OCI-LY3 (cell line): ENCODE data around the gene ENPP1.
"Not testable (repeated sequence)": the region's sequence is repeated elsewhere in the genome, so short reads cannot be mapped to it uniquely, and the experiment has no call there.

ENCODE experiments used
- H2AFZ ChIP-seq: fragments of 200-600, 300-600 bp; shearing (Covaris generic); 2 replicates; pipeline ENCODE4 v1.6.0; 2014; ENCODE audit warnings: antibody characterized with exemption, low read depth, low read length
- H3K27ac ChIP-seq: fragments of 200-600, 300-600 bp; sonication (generic); 2 replicates; pipeline ENCODE4 v1.5.1; 2014; ENCODE audit warnings: mild to moderate bottlenecking, low read length, moderate library complexity, mixed read lengths
- H3K27me3 ChIP-seq: fragments of 200-600, 300-600 bp; sonication (generic); 2 replicates; pipeline ENCODE4 v1.6.1; 2014; ENCODE audit warnings: low read depth, low read length, mixed read lengths
- H3K36me3 ChIP-seq: fragments of 200-600, 300-600 bp; sonication (generic); replicated peaks from 2 replicates; pipeline ENCODE3; 2014; ENCODE audit warnings: low read depth, low read length, mixed read lengths
- H3K4me1 ChIP-seq: fragments of 300-600, 200-600 bp; sonication (generic); 2 replicates; pipeline ENCODE4 v1.6.1; 2014; ENCODE audit warnings: low read length, mixed read lengths
- H3K4me2 ChIP-seq: fragments of 200-600, 300-600 bp; sonication (generic); 2 replicates; pipeline ENCODE4 v1.6.1; 2014; ENCODE audit warnings: low read length, mixed read lengths
- H3K4me3 ChIP-seq: fragments of 300-600, 200-600 bp; sonication (generic); 2 replicates; pipeline ENCODE4 v1.5.1; 2014; ENCODE audit warnings: antibody characterized with exemption, mild to moderate bottlenecking, low read length, moderate library complexity
- H3K79me2 ChIP-seq: fragments of 300-600, 200-600 bp; shearing (Covaris generic); 2 replicates; pipeline ENCODE4 v1.6.1; 2014; ENCODE audit warnings: mild to moderate bottlenecking, low read length, mixed read lengths
- H3K9ac ChIP-seq: fragments of 300-600, 200-600 bp; shearing (Covaris generic); 2 replicates; pipeline ENCODE4 v1.6.0; 2014; ENCODE audit warnings: mild to moderate bottlenecking, low read length, moderate library complexity
- H3K9me3 ChIP-seq: fragments of 200-600, 300-600 bp; shearing (Covaris generic); 2 replicates; pipeline ENCODE4 v1.6.1; 2014; ENCODE audit warnings: low read length, mixed read lengths; ENCODE audit not compliant: insufficient read depth
- H4K20me1 ChIP-seq: fragments of 200-600, 300-600 bp; sonication (generic); 2 replicates; pipeline ENCODE4 v1.6.1; 2016; ENCODE audit warnings: low read length, mixed read lengths; ENCODE audit not compliant: insufficient read depth
- CTCF ChIP-seq: fragments of 200-600, 300-600 bp; sonication (generic); IDR thresholded peaks from 2 replicates; pipeline ENCODE4 v1.5.1; 2014; ENCODE audit warnings: antibody characterized with exemption, low read length, low read depth
- EZH2phosphoT487 ChIP-seq: fragments of 200-600 bp; shearing (Covaris generic); IDR thresholded peaks from 2 replicates; pipeline ENCODE4 v1.6.1; 2018; ENCODE audit warnings: antibody characterized with exemption, mixed run types, low read depth

Gene ENPP1

GRCh38 chr6:131897050-131897435 lies 89.2 kb downstream of the ENPP1 start:
- Histone ChIP-seq H3K27me3 (no peaks in the 10 kb centered on the region), H3K36me3 (no peaks in the 10 kb centered on the region), H3K4me1 (no peaks in the 10 kb centered on the region), H4K20me1 (no peaks in the 10 kb centered on the region), H3K4me2 (no peak overlapping the region), H3K9me3 (no peaks in the 10 kb centered on the region), H3K79me2 (no peaks in the 10 kb centered on the region), H3K9ac (no peak overlapping the region), H2AFZ (no peak overlapping the region), H3K27ac (no peak overlapping the region), H3K4me3 (no peak overlapping the region)
- TF ChIP-seq EZH2phosphoT487 (no peak), CTCF (no peak)

DNA sequence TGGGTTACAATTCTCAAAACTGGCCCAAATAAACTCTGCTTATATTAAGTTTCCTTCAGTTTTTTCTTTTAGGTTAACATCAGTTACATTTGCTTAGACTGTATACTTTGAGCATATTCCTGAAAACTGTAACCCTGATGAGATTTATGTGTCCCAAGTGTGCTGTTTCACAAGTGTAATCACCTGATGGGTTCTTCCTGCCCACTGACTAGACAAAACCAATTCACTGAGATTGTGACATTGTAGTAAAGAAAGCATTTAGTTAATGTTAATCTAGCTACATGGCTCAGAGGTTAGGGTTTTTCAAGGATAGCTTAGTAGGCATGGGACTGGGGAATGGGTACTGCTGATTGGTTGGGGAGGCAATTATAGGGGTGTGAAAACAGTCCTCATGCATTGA lies 89.8 kb downstream of the ENPP1 start:
- Histone ChIP-seq H3K9me3 (no peaks in the 10 kb centered on the region), H3K9ac (no peak overlapping the region), H3K36me3 (no peaks in the 10 kb centered on the region), H3K4me2 (no peak overlapping the region), H3K79me2 (no peaks in the 10 kb centered on the region), H3K4me3 (no peak overlapping the region), H3K27me3 (no peaks in the 10 kb centered on the region), H4K20me1 (no peaks in the 10 kb centered on the region), H3K4me1 (no peaks in the 10 kb centered on the region), H3K27ac (no peak overlapping the region), H2AFZ (no peak overlapping the region)
- TF ChIP-seq EZH2phosphoT487 = no peak
- TF ChIP-seq CTCF = no peak

DNA sequence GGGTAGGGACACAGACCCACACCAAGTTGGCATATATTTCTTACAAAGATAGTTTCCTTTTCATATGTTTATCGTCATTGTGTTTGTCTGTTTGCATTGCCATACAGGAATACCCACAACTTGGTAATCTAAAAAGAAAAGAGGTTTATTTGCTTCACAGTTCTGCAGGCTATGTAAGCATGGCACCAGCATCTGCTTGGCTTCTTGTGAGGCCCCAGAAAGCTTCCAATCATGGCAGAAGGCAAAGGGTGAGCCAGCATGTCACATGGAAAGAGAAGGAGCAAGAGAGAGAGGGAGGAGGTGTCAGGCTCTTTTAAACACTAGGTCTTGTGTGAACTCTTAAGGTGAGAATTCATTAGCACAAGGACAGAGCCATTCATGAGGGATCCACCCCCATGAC lies 90.9 kb downstream of the ENPP1 start:
- Histone ChIP-seq H2AFZ (no peak overlapping the region), H3K9me3 (no peaks in the 10 kb centered on the region), H3K4me2 (no peak overlapping the region), H3K9ac (no peak overlapping the region), H3K4me3 (no peak overlapping the region), H3K27ac (no peak overlapping the region), H3K27me3 (no peaks in the 10 kb centered on the region), H3K4me1 (no peaks in the 10 kb centered on the region), H3K36me3 (no peaks in the 10 kb centered on the region), H3K79me2 (no peaks in the 10 kb centered on the region), H4K20me1 (no peaks in the 10 kb centered on the region)
- no peak for TF ChIP-seq EZH2phosphoT487
- TF ChIP-seq CTCF = no peak

GRCh38 chr6:131900231-131900630 lies 92.4 kb downstream of the ENPP1 start:
- H3K27me3 ChIP-seq = no peaks in the 10 kb centered on the region
- TF ChIP-seq CTCF (no peak), EZH2phosphoT487 (no peak)
- H3K79me2 ChIP-seq = no peaks in the 10 kb centered on the region
- no peaks in the 10 kb centered on the region for H3K9me3 ChIP-seq
- H3K4me1 ChIP-seq = no peaks in the 10 kb centered on the region
- H3K36me3 ChIP-seq = no peaks in the 10 kb centered on the region
- no peaks in the 10 kb centered on the region for H4K20me1 ChIP-seq
- H3K4me3 ChIP-seq = no peak overlapping the region
- H3K9ac ChIP-seq = no peak overlapping the region
- H2AFZ ChIP-seq = no peak overlapping the region
- no peak overlapping the region for H3K4me2 ChIP-seq
- H3K27ac ChIP-seq = no peak overlapping the region

- not testable (repeated sequence) for H3K27me3 ChIP-seq, H3K4me3 ChIP-seq, H2AFZ ChIP-seq, H3K4me2 ChIP-seq, H3K9ac ChIP-seq, H3K36me3 ChIP-seq, H3K9me3 ChIP-seq, H4K20me1 ChIP-seq, H3K4me1 ChIP-seq, H3K79me2 ChIP-seq, H3K27ac ChIP-seq
Measured at GRCh38 chr6:131901326-131901873, 93.6 kb downstream of the ENPP1 start.

DNA sequence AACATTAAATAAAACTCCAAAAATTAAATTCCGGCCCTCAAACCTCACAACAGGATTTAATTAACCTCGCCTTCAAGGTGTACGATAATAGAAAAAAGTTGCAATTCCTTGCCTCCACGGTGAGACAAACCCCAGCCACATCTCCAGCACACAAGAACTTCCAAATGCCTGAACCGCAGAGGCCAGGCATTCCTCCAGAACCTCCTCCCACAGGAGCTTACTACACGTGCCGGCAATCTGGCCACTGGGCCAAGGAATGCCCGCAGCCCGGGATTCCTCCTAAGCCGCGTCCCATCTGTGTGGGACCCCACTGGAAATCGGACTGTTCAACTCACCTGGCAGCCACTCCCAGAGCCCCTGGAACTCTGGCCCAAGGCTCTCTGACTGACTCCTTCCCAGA lies 95.9 kb downstream of the ENPP1 start:
- H4K20me1 ChIP-seq, H3K4me3 ChIP-seq, H3K4me1 ChIP-seq, H3K27ac ChIP-seq, H3K36me3 ChIP-seq, H3K79me2 ChIP-seq, H3K9me3 ChIP-seq, H3K27me3 ChIP-seq, H2AFZ ChIP-seq, H3K4me2 ChIP-seq, H3K9ac ChIP-seq: not testable (repeated sequence)
